HepG2 (cell line): ENCODE measurements around the gene PROC. TPM values are rescaled to one million over a fixed set of nuclear protein-coding genes. Genes with fewer than 3 reads are reported as not detected.

Source experiments
- ATF2 ChIP-seq: sonication (generic); formaldehyde crosslinking; IDR thresholded peaks from 2 replicates; pipeline ENCODE4 v1.4.0; 2020; ENCODE audit warnings: missing genetic modification reagents
- CEBPB ChIP-seq: IDR thresholded peaks from 2 replicates; pipeline ENCODE4 v1.6.1; 2011; ENCODE audit warnings: low read depth, low read length, improper control_type of control experiment, borderline replicate concordance
- HIVEP1 ChIP-seq: sonication (generic); formaldehyde crosslinking; IDR thresholded peaks from 2 replicates; pipeline ENCODE4 v1.4.0; 2020; ENCODE audit warnings: mild to moderate bottlenecking, missing genetic modification reagents
- JARID2 ChIP-seq: sonication (generic); formaldehyde crosslinking; IDR thresholded peaks from 2 replicates; pipeline ENCODE4 v1.8.1; 2023; ENCODE audit warnings: missing genetic modification reagents, inconsistent platforms; ENCODE audit not compliant: insufficient replicate concordance
- JUND ChIP-seq: sonication (generic); formaldehyde crosslinking; IDR thresholded peaks from 2 replicates; pipeline ENCODE4 v1.8.0; 2022; ENCODE audit warnings: mild to moderate bottlenecking, missing genetic modification reagents
- KLF13 ChIP-seq: sonication (generic); formaldehyde crosslinking; IDR thresholded peaks from 2 replicates; pipeline ENCODE4 v1.4.0; 2020; ENCODE audit warnings: mild to moderate bottlenecking, missing genetic modification reagents
- MED1 ChIP-seq: sonication (generic); formaldehyde crosslinking; IDR thresholded peaks from 2 replicates; pipeline ENCODE4 v1.4.0; 2020; ENCODE audit warnings: missing genetic modification reagents
- NFE2 ChIP-seq: sonication (generic); formaldehyde crosslinking; IDR thresholded peaks from 2 replicates; pipeline ENCODE4 v1.4.0; 2020; ENCODE audit warnings: missing genetic modification reagents
- PAWR ChIP-seq: sonication (generic); formaldehyde crosslinking; IDR thresholded peaks from 2 replicates; pipeline ENCODE4 v1.4.0; 2020; ENCODE audit warnings: missing genetic modification reagents, mild to moderate bottlenecking, borderline replicate concordance
- POLR2G ChIP-seq: fragments of 200-400 bp; formaldehyde crosslinking; IDR thresholded peaks from 2 replicates; pipeline ENCODE4 v1.6.1; 2018; ENCODE audit warnings: mild to moderate bottlenecking, low read depth, low read length, moderate library complexity
- SMARCC2 ChIP-seq: fragments of 450-650 bp; IDR thresholded peaks from 2 replicates; pipeline ENCODE4 v1.6.1; 2017; ENCODE audit warnings: antibody characterized with exemption, mild to moderate bottlenecking
- TRIM24 ChIP-seq: sonication (generic); formaldehyde crosslinking; IDR thresholded peaks from 2 replicates; pipeline ENCODE4 v1.8.0; 2022; ENCODE audit warnings: mild to moderate bottlenecking, missing genetic modification reagents
- ZBTB42 ChIP-seq: sonication (generic); formaldehyde crosslinking; IDR thresholded peaks from 2 replicates; pipeline ENCODE4 v1.5.0; 2020; ENCODE audit warnings: mild to moderate bottlenecking, missing genetic modification reagents
- ZNF407 ChIP-seq: sonication (generic); formaldehyde crosslinking; IDR thresholded peaks from one replicate; pipeline ENCODE4 v1.5.1; 2020; ENCODE audit warnings: mild to moderate bottlenecking, missing genetic modification reagents; ENCODE audit errors: not compliant biosample characterization
- ZNF75D ChIP-seq: sonication (generic); formaldehyde crosslinking; IDR thresholded peaks from 2 replicates; pipeline ENCODE4 v1.8.1; 2023; ENCODE audit warnings: missing genetic modification reagents, mild to moderate bottlenecking, borderline replicate concordance
- ZSCAN12 ChIP-seq: sonication (generic); formaldehyde crosslinking; IDR thresholded peaks from 2 replicates; pipeline ENCODE4 v1.9.0; 2021; ENCODE audit warnings: mild to moderate bottlenecking, missing genetic modification reagents
- polyA plus RNA-seq, 8 experiments: library from polyadenylated mRNA; depleted of rRNA in 3 of 8; stranded (reverse) in 7 of 8; unstranded in 1 of 8; fragments of >200 nt; fragmentation: Illumina TruSeq in 4 of 8; extraction: Trizol in 4 of 8; gene quantifications; 2 replicates each; pipeline versions ENCODE4 v1.2.1 to v1.2.3, GENCODE V29; 2011 to 2016; ENCODE audit warnings: low read depth in 4 of 8, missing spikeins in 1 of 8, mixed read lengths in 1 of 8; ENCODE audit not compliant: insufficient read depth in 1 of 8
- total RNA-seq, 5 experiments: library from RNA; depleted of rRNA; stranded (reverse); fragments of >200 nt; fragmentation: Illumina TruSeq; extraction: Trizol; gene quantifications; 2 replicates each; pipeline ENCODE4 v1.2.3, GENCODE V29; 2016; ENCODE audit warnings: low read depth in 1 of 5
- TF ChIP-seq, protein P1 (sequence below): sonication (generic); formaldehyde crosslinking; IDR thresholded peaks from 2 replicates; pipeline ENCODE4 v1.4.0; 2020; ENCODE audit warnings: missing genetic modification reagents, borderline replicate concordance

PROC gene
- total and polyA plus RNA-seq, 2 of the 13 experiments (the other 11 are each of a cell fraction or from before 2014, with no cell fraction given), result 134 to 185 TPM

DNA sequence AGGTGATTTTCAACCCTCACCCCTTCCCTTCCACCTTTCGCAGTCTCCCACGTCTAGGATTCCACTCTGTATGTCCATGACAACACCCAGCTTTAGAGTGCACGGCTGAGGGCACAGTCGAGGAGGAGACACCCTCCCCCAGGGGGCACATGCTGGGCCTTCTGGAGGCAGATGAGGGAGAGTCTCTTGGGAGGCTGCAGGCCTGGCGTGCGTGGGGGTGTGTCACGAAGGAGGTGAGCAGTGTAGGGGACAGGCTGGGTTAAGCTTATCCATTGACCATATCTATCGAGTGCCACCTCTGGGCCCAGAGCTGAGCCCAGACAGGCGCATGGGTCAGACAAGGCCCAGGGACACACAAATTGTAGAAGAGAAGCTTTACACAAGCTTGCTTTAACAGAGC is 18.8 kb downstream of the PROC start (continued):
- TF ChIP-seq POLR2G, result no peak
- 0 out of 2 replicates have a peak, but pooled peaks have one; percentile 18 for TF ChIP-seq HIVEP1 (CRISPR knock-in tag)
- no peak for TF ChIP-seq ZSCAN12 (CRISPR knock-in tag)
- TF ChIP-seq TRIM24 (CRISPR knock-in tag), result no peak
- no peak for TF ChIP-seq CEBPB
- no peak for TF ChIP-seq JARID2 (CRISPR knock-in tag)
- TF ChIP-seq ZNF75D (CRISPR knock-in tag), result 0 out of 2 replicates have a peak, but pooled peaks have one; percentile 72
- no peak for TF ChIP-seq ZBTB42 (CRISPR knock-in tag)
- no peak for TF ChIP-seq PAWR (CRISPR knock-in tag)
- TF ChIP-seq MED1 (CRISPR knock-in tag), result no peak
- TF ChIP-seq JUND, result no peak
- no peak for TF ChIP-seq ZNF407 (CRISPR knock-in tag)
- TF ChIP-seq, protein P1, sequence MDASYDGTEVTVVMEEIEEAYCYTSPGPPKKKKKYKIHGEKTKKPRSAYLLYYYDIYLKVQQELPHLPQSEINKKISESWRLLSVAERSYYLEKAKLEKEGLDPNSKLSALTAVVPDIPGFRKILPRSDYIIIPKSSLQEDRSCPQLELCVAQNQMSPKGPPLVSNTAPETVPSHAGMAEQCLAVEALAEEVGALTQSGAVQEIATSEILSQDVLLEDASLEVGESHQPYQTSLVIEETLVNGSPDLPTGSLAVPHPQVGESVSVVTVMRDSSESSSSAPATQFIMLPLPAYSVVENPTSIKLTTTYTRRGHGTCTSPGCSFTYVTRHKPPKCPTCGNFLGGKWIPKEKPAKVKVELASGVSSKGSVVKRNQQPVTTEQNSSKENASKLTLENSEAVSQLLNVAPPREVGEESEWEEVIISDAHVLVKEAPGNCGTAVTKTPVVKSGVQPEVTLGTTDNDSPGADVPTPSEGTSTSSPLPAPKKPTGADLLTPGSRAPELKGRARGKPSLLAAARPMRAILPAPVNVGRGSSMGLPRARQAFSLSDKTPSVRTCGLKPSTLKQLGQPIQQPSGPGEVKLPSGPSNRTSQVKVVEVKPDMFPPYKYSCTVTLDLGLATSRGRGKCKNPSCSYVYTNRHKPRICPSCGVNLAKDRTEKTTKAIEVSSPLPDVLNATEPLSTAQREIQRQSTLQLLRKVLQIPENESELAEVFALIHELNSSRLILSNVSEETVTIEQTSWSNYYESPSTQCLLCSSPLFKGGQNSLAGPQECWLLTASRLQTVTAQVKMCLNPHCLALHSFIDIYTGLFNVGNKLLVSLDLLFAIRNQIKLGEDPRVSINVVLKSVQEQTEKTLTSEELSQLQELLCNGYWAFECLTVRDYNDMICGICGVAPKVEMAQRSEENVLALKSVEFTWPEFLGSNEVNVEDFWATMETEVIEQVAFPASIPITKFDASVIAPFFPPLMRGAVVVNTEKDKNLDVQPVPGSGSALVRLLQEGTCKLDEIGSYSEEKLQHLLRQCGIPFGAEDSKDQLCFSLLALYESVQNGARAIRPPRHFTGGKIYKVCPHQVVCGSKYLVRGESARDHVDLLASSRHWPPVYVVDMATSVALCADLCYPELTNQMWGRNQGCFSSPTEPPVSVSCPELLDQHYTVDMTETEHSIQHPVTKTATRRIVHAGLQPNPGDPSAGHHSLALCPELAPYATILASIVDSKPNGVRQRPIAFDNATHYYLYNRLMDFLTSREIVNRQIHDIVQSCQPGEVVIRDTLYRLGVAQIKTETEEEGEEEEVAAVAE (CRISPR knock-in tag), result no peak
- TF ChIP-seq SMARCC2, result no peak
- TF ChIP-seq KLF13 (CRISPR knock-in tag), result no peak
- TF ChIP-seq NFE2 (CRISPR knock-in tag), result no peak
- TF ChIP-seq ATF2, result no peak
